HepG2 (cell line): ENCODE data around the gene ANTKMT. TPM values are rescaled to one million over a fixed set of nuclear protein-coding genes. Genes with fewer than 3 reads are reported as not detected.

Experiments used
- CREB1 ChIP-seq, 2 experiments: fragments of 450-650 bp in 1 of 2; IDR thresholded peaks; 2 replicates each; pipeline ENCODE4 v1.6.1; 2016 to 2017; ENCODE audit warnings: control low read depth in 1 of 2, mild to moderate bottlenecking in 1 of 2, missing compliant biosample characterization in 1 of 2, missing genetic modification characterization in 1 of 2
- PAWR ChIP-seq: sonication (generic); formaldehyde crosslinking; IDR thresholded peaks from 2 replicates; pipeline ENCODE4 v1.4.0; 2020; ENCODE audit warnings: missing genetic modification reagents, mild to moderate bottlenecking, borderline replicate concordance
- PHF20 ChIP-seq: sonication (generic); formaldehyde crosslinking; IDR thresholded peaks from 2 replicates; pipeline ENCODE4 v1.5.0; 2020; ENCODE audit warnings: mild to moderate bottlenecking, missing genetic modification reagents
- TSC22D2 ChIP-seq: sonication (generic); formaldehyde crosslinking; IDR thresholded peaks from 2 replicates; pipeline ENCODE4 v1.5.1; 2020; ENCODE audit warnings: missing genetic modification reagents, mild to moderate bottlenecking, borderline replicate concordance
- ZNF18 ChIP-seq: sonication (generic); formaldehyde crosslinking; IDR thresholded peaks from 2 replicates; pipeline ENCODE4 v1.8.0; 2022; ENCODE audit warnings: mild to moderate bottlenecking, missing genetic modification reagents; ENCODE audit not compliant: insufficient replicate concordance
- ZNF275 ChIP-seq: sonication (generic); formaldehyde crosslinking; IDR thresholded peaks from 2 replicates; pipeline ENCODE4 v1.8.0; 2022; ENCODE audit warnings: missing genetic modification reagents, mild to moderate bottlenecking, inconsistent platforms, borderline replicate concordance
- ZNF737 ChIP-seq: sonication (generic); formaldehyde crosslinking; IDR thresholded peaks from 2 replicates; pipeline ENCODE4 v1.5.0; 2020; ENCODE audit warnings: missing genetic modification reagents, mild to moderate bottlenecking, borderline replicate concordance
- polyA plus RNA-seq, 8 experiments: library from polyadenylated mRNA; depleted of rRNA in 3 of 8; stranded (reverse) in 7 of 8; unstranded in 1 of 8; fragments of >200 nt; fragmentation: Illumina TruSeq in 4 of 8; extraction: Trizol in 4 of 8; gene quantifications; 2 replicates each; pipeline versions ENCODE4 v1.2.1 to v1.2.3, GENCODE V29; 2011 to 2016; ENCODE audit warnings: low read depth in 4 of 8, missing spikeins in 1 of 8, mixed read lengths in 1 of 8; ENCODE audit not compliant: insufficient read depth in 1 of 8
- total RNA-seq, 5 experiments: library from RNA; depleted of rRNA; stranded (reverse); fragments of >200 nt; fragmentation: Illumina TruSeq; extraction: Trizol; gene quantifications; 2 replicates each; pipeline ENCODE4 v1.2.3, GENCODE V29; 2016; ENCODE audit warnings: low read depth in 1 of 5
- TF ChIP-seq, protein P1 (sequence below): sonication (generic); formaldehyde crosslinking; IDR thresholded peaks from 2 replicates; pipeline ENCODE4 v1.9.0; 2022; ENCODE audit warnings: missing genetic modification reagents, mild to moderate bottlenecking, borderline replicate concordance
- TF ChIP-seq, protein P2 (sequence below): sonication (generic); formaldehyde crosslinking; IDR thresholded peaks from one replicate; pipeline ENCODE4 v1.5.1; 2020; ENCODE audit warnings: mild to moderate bottlenecking, missing genetic modification reagents; ENCODE audit errors: not compliant biosample characterization
- TF ChIP-seq, protein P3 (sequence below): IDR thresholded peaks from 2 replicates; pipeline ENCODE4 v1.6.1; 2016; ENCODE audit warnings: low read depth, borderline replicate concordance
- TF ChIP-seq, protein P4 (sequence below): sonication (generic); formaldehyde crosslinking; IDR thresholded peaks from 2 replicates; pipeline ENCODE4 v1.4.0; 2020; ENCODE audit warnings: low read depth, mild to moderate bottlenecking, missing genetic modification reagents

Gene ANTKMT
- total and polyA plus RNA-seq, 2 of the 13 experiments (the other 11 are each of a cell fraction or from before 2014, with no cell fraction given), result 7.5 to 47.8 TPM

- TF ChIP-seq ZNF275 (CRISPR knock-in tag) (no peak; the same call in 1 of the 2 replicates), PAWR (no peak), CREB1 (IDR thresholded peaks at IDR 0.05) (no peak), CREB1 (CRISPR knock-in tag; IDR thresholded peaks at IDR 0.05) (no peak), PHF20 (CRISPR knock-in tag) (peak; percentile 83), ZNF18 (CRISPR knock-in tag) (peak; percentile 47), TSC22D2 (CRISPR knock-in tag) (no peak), ZNF737 (CRISPR knock-in tag) (no peak)
- TF ChIP-seq, protein P1, sequence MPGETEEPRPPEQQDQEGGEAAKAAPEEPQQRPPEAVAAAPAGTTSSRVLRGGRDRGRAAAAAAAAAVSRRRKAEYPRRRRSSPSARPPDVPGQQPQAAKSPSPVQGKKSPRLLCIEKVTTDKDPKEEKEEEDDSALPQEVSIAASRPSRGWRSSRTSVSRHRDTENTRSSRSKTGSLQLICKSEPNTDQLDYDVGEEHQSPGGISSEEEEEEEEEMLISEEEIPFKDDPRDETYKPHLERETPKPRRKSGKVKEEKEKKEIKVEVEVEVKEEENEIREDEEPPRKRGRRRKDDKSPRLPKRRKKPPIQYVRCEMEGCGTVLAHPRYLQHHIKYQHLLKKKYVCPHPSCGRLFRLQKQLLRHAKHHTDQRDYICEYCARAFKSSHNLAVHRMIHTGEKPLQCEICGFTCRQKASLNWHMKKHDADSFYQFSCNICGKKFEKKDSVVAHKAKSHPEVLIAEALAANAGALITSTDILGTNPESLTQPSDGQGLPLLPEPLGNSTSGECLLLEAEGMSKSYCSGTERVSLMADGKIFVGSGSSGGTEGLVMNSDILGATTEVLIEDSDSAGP (CRISPR knock-in tag), result peak; percentile 19
- TF ChIP-seq, protein P2, sequence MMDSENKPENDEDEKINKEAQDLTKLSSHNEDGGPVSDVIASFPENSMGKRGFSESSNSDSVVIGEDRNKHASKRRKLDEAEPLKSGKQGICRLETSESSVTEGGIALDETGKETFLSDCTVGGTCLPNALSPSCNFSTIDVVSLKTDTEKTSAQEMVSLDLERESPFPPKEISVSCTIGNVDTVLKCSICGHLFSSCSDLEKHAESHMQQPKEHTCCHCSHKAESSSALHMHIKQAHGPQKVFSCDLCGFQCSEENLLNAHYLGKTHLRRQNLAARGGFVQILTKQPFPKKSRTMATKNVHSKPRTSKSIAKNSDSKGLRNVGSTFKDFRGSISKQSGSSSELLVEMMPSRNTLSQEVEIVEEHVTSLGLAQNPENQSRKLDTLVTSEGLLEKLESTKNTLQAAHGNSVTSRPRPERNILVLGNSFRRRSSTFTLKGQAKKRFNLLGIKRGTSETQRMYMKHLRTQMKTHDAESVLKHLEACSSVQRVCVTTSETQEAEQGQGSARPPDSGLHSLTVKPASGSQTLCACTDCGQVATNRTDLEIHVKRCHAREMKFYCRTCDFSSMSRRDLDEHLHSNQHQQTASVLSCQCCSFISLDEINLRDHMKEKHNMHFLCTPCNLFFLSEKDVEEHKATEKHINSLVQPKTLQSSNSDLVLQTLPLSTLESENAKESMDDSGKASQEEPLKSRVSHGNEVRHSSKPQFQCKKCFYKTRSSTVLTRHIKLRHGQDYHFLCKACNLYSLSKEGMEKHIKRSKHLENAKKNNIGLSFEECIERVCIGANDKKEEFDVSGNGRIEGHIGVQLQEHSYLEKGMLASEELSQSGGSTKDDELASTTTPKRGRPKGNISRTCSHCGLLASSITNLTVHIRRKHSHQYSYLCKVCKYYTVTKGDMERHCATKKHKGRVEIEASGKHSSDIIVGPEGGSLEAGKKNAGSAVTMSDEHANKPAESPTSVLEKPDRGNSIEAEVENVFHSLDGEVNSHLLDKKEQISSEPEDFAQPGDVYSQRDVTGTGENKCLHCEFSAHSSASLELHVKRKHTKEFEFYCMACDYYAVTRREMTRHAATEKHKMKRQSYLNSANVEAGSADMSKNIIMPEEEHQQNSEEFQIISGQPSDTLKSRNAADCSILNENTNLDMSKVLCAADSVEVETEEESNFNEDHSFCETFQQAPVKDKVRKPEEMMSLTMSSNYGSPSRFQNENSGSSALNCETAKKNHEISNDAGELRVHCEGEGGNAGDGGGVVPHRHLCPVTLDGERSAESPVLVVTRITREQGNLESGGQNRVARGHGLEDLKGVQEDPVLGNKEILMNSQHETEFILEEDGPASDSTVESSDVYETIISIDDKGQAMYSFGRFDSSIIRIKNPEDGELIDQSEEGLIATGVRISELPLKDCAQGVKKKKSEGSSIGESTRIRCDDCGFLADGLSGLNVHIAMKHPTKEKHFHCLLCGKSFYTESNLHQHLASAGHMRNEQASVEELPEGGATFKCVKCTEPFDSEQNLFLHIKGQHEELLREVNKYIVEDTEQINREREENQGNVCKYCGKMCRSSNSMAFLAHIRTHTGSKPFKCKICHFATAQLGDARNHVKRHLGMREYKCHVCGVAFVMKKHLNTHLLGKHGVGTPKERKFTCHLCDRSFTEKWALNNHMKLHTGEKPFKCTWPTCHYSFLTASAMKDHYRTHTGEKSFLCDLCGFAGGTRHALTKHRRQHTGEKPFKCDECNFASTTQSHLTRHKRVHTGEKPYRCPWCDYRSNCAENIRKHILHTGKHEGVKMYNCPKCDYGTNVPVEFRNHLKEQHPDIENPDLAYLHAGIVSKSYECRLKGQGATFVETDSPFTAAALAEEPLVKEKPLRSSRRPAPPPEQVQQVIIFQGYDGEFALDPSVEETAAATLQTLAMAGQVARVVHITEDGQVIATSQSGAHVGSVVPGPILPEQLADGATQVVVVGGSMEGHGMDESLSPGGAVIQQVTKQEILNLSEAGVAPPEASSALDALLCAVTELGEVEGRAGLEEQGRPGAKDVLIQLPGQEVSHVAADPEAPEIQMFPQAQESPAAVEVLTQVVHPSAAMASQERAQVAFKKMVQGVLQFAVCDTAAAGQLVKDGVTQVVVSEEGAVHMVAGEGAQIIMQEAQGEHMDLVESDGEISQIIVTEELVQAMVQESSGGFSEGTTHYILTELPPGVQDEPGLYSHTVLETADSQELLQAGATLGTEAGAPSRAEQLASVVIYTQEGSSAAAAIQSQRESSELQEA (CRISPR knock-in tag), result peak; percentile 3
- TF ChIP-seq, protein P3, sequence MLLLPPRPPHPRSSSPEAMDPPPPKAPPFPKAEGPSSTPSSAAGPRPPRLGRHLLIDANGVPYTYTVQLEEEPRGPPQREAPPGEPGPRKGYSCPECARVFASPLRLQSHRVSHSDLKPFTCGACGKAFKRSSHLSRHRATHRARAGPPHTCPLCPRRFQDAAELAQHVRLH, result peak; percentile 41; the same call in 1 of the 2 replicates
- TF ChIP-seq, protein P4, sequence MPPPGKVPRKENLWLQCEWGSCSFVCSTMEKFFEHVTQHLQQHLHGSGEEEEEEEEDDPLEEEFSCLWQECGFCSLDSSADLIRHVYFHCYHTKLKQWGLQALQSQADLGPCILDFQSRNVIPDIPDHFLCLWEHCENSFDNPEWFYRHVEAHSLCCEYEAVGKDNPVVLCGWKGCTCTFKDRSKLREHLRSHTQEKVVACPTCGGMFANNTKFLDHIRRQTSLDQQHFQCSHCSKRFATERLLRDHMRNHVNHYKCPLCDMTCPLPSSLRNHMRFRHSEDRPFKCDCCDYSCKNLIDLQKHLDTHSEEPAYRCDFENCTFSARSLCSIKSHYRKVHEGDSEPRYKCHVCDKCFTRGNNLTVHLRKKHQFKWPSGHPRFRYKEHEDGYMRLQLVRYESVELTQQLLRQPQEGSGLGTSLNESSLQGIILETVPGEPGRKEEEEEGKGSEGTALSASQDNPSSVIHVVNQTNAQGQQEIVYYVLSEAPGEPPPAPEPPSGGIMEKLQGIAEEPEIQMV, result peak; percentile 73; the same call in 1 of the 2 replicates
These were observed at the start of gene ANTKMT (continued) for GRCh38 chr16:720990-721764.
